ENCODE data around the gene BRD9. TPM values are rescaled to one million over a fixed set of nuclear protein-coding genes. Genes with fewer than 3 reads are reported as not detected.
A peak's percentile ranks its signal among the peaks of the same experiment; 100 is the strongest.
"Not testable (repeated sequence)": the region's sequence is repeated elsewhere in the genome, so short reads cannot be mapped to it uniquely, and the experiment has no call there.

Gene BRD9
- total and polyA plus RNA-seq, 2 experiments from 2014 or later, result 18.2 to 30.6 TPM

DNA sequence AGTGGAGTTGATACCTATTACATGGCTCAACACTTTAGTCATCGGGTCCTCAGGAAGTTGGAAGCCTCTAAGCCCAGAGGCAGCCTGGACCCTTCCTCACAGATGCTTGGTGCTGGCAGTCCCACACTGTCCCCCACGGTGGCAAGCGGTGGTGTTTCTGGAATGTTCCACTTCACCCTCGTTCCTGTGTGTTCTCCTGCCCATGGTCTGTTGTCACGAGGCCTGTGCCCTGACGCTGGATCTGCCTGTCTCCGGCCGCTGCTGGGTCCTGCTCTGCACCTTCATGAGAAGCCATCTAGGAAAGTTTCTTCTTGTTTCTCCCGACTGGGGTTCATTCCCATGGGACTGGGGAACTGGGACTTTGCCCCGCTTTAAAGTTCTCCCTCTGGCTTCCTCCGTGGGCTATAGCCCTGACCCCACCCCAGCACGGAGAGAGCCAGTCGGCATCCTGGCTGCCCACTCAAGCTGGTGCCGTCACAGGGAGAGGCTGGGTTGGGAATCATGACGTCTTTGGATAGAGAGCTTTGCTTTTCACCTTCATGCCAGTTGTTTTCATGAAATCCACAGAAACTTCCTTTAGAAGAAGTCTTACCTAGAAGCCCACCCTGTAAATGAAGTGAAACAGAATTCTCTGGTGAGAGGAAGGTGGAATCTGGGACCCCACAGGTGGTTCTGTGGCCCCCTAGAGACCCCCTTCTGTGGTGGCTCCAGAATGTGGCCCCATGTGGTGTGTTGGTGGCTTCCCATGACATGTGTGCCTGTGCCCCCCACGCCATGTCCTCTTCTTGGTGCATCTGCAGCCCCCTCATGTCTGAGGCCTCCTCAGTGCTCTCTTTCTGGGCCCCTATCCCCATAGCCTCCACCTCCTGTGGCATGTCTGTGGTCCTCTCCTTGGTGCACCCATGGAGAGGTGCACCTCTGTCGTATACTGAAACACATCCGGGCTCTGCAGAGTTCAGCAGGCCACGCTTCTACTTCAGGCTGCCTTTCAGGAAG lies 43.8 kb upstream of the BRD9 start:
- no peaks in the 10 kb centered on the region for H3K9me2 ChIP-seq (ENCODE audit: insufficient read depth)
- no peak overlapping the region for H3K9ac ChIP-seq
- H2AFZ ChIP-seq, result no peak overlapping the region
- in situ Hi-C loops (cut with MboI), result loop anchor here (10.0 to 25.0 kb wide), 2 partner anchors 238 to 701 kb away; no protein-coding TSS in a partner anchor
- WGBS, 2 experiments (ENCODE audit: low coverage in 1 of 2, low lambda C conversion rate in 2 of 2, missing lambda C conversion rate in 2 of 2), result 69 to 70% methylated on average over 19 of the region's 19 CpGs
- no peak overlapping the region for H3K4me3 ChIP-seq
- H3K4me2 ChIP-seq (ENCODE audit: unreplicated experiment), result no peak overlapping the region
- no peaks in the 10 kb centered on the region for H3K9me3 ChIP-seq (ENCODE audit: low read depth)
- no peaks in the 10 kb centered on the region for H3K4me1 ChIP-seq (ENCODE audit: insufficient read depth)
- H3K27me3 ChIP-seq (replicated peaks; ENCODE audit: insufficient read depth), result peaks cover 44% of the 10 kb centered on the region
- H3K36me3 ChIP-seq (ENCODE audit: low read depth), result no peaks in the 10 kb centered on the region
- no peak for DNase-seq
- TF ChIP-seq EZH2 (IDR thresholded peaks at IDR 0.05; ENCODE audit: insufficient read depth, poor library complexity, severe bottlenecking), result no peak
- no peak for TF ChIP-seq EZH2phosphoT487 (IDR thresholded peaks at IDR 0.05; ENCODE audit: insufficient read depth, low read depth)
- H3K27ac ChIP-seq, result no peak overlapping the region
- no peaks in the 10 kb centered on the region for H3F3A ChIP-seq (ENCODE audit: insufficient read depth)
- no peaks in the 10 kb centered on the region for H3K79me2 ChIP-seq (ENCODE audit: insufficient read depth)
- H4K20me1 ChIP-seq (ENCODE audit: insufficient read depth), result no peaks in the 10 kb centered on the region

DNA sequence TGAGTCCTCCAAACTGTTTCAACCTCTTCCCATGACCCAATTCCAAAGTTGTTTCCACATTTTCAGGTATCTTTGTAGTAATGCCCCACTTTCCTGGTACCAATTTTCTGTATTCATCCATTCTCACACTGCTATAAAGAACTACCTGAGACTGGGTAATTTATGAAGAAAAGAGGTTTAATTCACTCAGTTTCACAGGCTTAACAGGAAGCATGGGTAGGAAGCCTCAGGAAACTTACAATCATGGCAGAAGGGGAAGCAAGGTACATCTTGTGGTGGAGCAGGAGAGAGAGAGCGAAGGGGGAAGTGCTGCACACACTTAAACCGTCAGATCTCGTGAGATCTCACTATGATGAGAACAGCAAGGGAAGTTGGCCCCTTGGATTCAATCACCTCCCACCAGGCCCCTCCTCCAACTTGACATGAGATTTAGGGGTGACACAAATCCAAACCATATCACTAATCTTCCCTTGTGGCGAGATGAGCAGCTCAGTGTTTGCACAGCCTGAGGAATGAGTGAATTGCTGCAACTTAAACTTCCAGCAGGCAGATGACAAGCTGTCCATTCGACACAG lies 43.0 kb upstream of the BRD9 start:
- TF ChIP-seq EZH2phosphoT487 (IDR thresholded peaks at IDR 0.05; ENCODE audit: insufficient read depth, low read depth), result no peak
- no peak for TF ChIP-seq EZH2 (IDR thresholded peaks at IDR 0.05; ENCODE audit: insufficient read depth, poor library complexity, severe bottlenecking)
- no peaks in the 10 kb centered on the region for H3K79me2 ChIP-seq (ENCODE audit: insufficient read depth)
- no peak overlapping the region for H3K4me3 ChIP-seq
- DNase-seq, result no peak
- 69 to 72% methylated on average over 5 of the region's 5 CpGs for WGBS, 2 experiments (ENCODE audit: low coverage in 1 of 2, low lambda C conversion rate in 2 of 2, missing lambda C conversion rate in 2 of 2)
- no peaks in the 10 kb centered on the region for H3F3A ChIP-seq (ENCODE audit: insufficient read depth)
- H4K20me1 ChIP-seq (ENCODE audit: insufficient read depth), result no peaks in the 10 kb centered on the region
- no peak overlapping the region for H3K4me2 ChIP-seq (ENCODE audit: unreplicated experiment)
- H3K9ac ChIP-seq, result no peak overlapping the region
- no peaks in the 10 kb centered on the region for H3K9me2 ChIP-seq (ENCODE audit: insufficient read depth)
- H3K9me3 ChIP-seq (ENCODE audit: low read depth), result no peaks in the 10 kb centered on the region
- H2AFZ ChIP-seq, result no peak overlapping the region
- H3K27ac ChIP-seq, result no peak overlapping the region
- H3K36me3 ChIP-seq (ENCODE audit: low read depth), result no peaks in the 10 kb centered on the region
- H3K4me1 ChIP-seq (ENCODE audit: insufficient read depth), result no peaks in the 10 kb centered on the region
- in situ Hi-C loops (cut with MboI), result loop anchor here (10.0 to 25.0 kb wide), 2 partner anchors 239 to 702 kb away; no protein-coding TSS in a partner anchor
- peaks cover 36% of the 10 kb centered on the region for H3K27me3 ChIP-seq (replicated peaks; ENCODE audit: insufficient read depth)

DNA sequence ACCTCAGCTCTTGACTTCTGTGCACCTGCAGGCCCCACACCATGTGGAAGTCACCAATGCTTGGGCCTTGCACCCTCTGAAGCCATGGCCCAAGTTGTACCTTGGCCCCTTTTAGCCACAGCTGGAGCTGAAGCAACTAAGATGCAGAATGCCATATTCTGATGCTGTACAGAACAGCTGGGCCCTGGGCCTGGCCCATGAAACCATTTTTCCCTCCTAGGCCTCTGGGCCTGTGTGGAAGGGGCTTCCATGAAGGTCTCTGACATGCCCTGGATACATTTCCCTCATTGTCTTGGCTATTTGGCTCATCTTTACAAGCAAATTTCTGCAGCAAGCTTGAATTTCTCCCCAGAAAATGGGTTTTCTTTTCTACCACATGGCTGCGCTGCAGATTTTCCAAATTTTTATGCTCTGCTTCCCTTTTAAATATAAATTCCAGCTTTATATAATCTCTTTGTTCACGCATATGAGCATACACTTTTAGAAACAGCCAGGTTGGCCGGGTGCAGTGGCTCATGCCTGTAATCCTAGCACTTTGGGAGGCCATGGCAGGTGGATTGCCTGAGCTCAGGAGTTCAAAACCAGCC lies 41.9 kb upstream of the BRD9 start:
- peak; percentile 43 for DNase-seq
- not testable (repeated sequence) for H3K4me1 ChIP-seq (ENCODE audit: insufficient read depth); H3K4me2 ChIP-seq (ENCODE audit: unreplicated experiment); H3K36me3 ChIP-seq (ENCODE audit: low read depth); H3K9me3 ChIP-seq (ENCODE audit: low read depth); H3K27ac ChIP-seq; H3F3A ChIP-seq (ENCODE audit: insufficient read depth); H3K79me2 ChIP-seq (ENCODE audit: insufficient read depth); H4K20me1 ChIP-seq (ENCODE audit: insufficient read depth); H2AFZ ChIP-seq; H3K9me2 ChIP-seq (ENCODE audit: insufficient read depth); H3K9ac ChIP-seq; H3K4me3 ChIP-seq
- H3K27me3 ChIP-seq (replicated peaks; ENCODE audit: insufficient read depth), result peaks cover 28% of the 10 kb centered on the region
- WGBS, 2 experiments (ENCODE audit: low coverage in 1 of 2, low lambda C conversion rate in 2 of 2, missing lambda C conversion rate in 2 of 2), result 49 to 60% methylated on average over 3 of the region's 3 CpGs
- in situ Hi-C loops (cut with MboI), result loop anchor here (10.0 to 25.0 kb wide), 2 partner anchors 240 to 703 kb away; no protein-coding TSS in a partner anchor

DNA sequence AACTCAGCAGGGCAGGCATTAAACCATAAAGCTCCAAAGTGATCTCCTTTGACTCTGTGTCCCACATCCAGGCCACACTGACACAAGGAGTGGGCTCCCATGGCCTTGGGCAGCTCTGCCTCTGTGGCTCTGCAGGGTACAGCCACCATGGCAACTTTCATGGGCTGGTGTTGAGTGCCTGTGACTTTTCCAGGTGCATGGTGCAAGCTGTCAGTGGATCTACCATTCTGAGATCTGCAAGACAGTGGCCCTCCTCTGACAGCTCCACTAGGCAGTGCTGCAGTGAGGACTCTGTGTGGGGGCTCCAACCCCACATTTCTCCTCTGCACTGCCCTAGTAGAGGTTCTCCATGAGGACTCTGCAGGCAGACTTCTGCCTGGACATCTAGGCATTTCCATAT lies 41.4 kb upstream of the BRD9 start:
- H3K36me3 ChIP-seq (ENCODE audit: low read depth); H3K27ac ChIP-seq; DNase-seq; H2AFZ ChIP-seq; H3K79me2 ChIP-seq (ENCODE audit: insufficient read depth); H3K9me3 ChIP-seq (ENCODE audit: low read depth); H3K9ac ChIP-seq; H3F3A ChIP-seq (ENCODE audit: insufficient read depth); H3K4me2 ChIP-seq (ENCODE audit: unreplicated experiment); H3K4me1 ChIP-seq (ENCODE audit: insufficient read depth); H3K9me2 ChIP-seq (ENCODE audit: insufficient read depth); H3K4me3 ChIP-seq; H4K20me1 ChIP-seq (ENCODE audit: insufficient read depth): not testable (repeated sequence)
- peaks cover 24% of the 10 kb centered on the region for H3K27me3 ChIP-seq (replicated peaks; ENCODE audit: insufficient read depth)
- in situ Hi-C loops (cut with MboI), result loop anchor here (10.0 to 25.0 kb wide), 2 partner anchors 241 to 703 kb away; no protein-coding TSS in a partner anchor
